GM19467 (cell line): ENCODE measurements around the gene PIK3R6.

Experiments
- ATAC-seq: cut with Tn5 transposase; IDR thresholded peaks from one replicate; pipeline ENCODE4 v1.9.1; 2021; ENCODE audit warnings: mild to moderate bottlenecking, moderate library complexity; ENCODE audit not compliant: unreplicated experiment

PIK3R6 gene

DNA sequence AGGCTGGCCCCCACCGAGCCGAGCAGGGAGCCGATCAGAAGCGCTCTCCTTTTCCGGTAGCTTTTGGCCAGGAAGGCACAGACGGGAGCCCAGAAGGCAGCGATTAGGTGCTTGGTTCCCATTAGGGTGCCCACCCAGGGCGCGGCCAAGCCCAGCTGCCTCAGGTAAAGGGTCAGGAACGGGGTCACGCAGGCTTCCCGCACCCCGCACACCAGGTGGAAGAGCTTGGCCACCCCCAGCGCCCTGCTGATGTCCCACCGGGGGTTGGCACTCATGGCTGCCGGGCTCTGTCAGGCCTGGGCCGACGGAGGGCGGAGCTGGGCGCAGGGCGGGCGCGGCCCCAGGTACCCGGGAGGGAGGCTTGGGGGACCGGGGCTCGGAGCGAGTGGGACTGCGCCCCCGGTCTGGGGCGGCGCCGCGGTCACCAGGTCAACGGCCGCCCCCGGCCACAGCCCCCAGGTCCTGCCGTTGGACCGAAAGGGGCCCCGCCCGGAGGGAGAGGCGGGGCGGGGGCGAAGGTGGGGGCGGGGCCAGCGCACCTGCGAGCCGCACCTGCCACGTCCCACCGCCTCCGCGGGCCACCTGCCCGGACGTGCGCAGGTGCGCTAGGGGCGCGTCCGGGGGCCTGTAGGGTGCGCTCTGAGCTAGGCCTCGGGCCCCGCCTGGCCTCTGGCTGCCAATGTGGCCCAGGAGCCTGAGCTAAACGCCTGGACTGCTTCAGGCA is 68.5 kb downstream of the PIK3R6 start, which contains the start of gene MFSD6L:
Gene MFSD6L, minus strand, starts transcription at position 520 of the 724 bp plus-strand sequence. Its CDS starts 245 bp downstream, at position 275.
- no peak for ATAC-seq

DNA sequence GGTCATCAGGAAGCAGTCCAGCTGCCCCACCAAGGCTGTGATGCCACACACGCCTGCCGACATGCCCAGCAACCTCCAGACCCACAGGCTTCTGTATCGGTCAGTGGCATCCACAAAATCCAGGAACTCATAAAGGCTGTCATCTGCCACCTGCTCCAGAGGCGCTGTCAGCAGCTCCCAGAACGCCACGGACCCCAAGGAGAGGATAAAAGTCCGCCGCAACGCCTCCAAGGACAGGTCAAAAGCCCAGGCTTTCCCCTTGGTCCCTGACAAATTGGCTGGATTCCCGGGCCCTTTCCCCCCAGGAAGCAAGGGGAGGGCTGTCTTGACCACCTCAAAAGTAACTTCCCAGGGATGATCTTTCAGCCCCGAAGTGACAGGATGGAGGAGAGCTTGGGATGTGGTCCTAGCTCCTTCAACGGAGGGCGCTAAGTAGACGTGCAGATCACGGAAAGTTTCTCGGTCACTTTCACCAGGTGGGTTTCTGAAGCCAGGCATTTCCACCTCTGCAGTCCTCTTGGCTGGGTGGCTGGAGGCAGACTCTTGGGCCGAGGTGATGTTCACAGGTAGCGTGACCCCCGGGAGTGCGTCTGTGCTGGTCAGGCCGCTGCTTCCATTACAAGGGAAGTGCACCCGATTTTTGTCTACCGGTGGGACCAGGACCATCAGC is 69.2 kb downstream of the PIK3R6 start:
- ATAC-seq, result no peak

DNA sequence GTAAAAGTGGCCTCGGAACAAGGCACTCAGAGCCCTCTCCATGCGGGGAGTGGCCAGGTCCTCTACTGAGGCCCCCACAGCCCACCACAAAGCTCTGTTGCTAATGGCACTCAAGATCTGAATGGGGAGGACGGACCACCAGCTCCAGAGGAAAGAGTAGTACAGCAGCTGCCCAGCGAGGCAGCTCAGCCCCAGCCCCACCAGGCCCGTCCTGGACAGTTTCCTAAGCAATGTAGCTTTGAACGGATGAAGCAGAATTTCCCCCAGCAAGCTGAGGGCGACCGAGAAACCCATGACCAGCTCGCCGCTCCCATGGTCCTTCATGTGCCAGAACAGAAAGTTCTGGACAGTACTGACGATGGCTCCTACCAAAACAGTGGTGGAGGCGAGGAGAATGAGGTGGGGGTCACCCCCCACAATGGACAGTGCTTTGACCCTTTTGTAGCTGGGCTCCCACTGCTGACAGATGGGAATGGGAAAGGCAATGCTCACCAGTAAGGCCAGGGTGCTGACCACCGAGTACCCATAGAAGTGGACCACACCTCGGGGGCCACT is 69.8 kb downstream of the PIK3R6 start:
- ATAC-seq, result no peak

DNA sequence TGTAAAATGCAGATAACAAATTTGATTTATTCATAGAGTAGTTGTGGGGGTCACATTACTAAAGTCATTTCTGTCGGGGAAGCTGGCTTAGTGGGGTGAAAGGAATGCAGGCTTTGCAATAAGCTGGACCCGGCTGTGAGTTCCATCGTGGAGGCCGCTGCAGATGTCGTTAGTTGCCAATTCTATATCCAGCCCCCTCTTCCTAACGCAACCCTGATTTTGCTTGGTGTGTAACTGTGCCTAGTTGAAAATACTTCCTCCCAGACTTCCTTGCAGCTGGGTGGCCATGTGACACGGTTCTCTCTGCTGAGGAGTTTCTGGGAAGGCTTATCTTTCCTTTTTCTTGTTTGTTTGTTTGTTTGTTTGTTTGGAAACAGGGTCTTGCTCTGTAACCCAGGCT is 72.8 kb downstream of the PIK3R6 start:
- ATAC-seq, result no peak

DNA sequence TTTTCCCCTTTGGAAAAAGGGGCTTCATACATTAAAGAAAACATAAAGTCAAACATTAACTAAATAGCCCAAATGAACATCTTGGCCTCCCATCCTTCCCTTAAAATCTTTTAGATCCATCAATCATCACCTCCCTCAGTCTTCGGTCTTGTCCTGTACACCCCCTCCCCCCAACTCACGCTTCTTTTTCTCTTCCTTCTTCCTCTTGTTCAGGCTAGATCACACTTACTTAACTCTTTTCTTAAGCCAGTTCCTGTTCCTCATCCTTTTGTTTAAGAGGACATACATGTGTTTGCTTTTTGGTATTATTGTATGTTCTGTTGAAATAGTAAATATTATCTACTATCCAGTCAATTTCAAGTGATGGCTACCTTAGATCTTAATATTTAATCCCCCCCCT is 73.8 kb downstream of the PIK3R6 start:
- no peak for ATAC-seq

DNA sequence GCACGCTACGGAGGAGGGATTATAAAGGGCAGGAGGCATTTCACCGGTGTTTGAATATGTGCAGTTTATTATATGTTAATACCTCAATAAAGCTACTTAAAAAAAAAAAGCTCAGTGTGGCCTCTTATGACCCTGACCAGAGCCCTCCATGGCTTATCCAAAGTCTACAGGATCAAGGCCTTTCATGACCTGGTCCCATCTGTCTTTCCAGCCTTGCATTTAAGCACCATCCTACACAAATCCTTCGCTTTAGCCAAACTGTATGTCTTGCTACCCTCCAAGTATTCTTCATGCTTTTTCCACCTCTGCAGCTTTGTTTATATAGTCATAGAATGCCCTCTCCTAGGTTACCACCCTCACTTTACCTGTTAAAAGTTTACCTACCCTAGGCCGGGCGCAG is 74.8 kb downstream of the PIK3R6 start:
- no peak for ATAC-seq

DNA sequence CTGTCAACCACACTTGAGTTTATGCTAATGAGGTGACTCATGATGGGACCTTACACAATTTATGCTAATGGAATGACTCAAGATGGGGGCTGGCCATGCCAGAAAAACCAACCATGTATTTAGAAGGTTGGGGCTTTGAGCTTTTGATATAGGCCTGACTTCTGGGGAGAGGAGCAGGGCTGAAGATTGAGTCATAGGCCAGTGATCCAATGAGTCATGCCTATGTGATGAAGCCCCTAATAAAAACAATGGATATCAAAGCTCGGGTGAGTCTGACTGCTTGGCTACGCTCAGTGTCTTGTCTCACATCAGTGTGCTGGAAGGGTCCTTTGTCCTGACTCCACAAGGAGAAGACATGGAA is 75.6 kb downstream of the PIK3R6 start:
- ATAC-seq, result no peak

DNA sequence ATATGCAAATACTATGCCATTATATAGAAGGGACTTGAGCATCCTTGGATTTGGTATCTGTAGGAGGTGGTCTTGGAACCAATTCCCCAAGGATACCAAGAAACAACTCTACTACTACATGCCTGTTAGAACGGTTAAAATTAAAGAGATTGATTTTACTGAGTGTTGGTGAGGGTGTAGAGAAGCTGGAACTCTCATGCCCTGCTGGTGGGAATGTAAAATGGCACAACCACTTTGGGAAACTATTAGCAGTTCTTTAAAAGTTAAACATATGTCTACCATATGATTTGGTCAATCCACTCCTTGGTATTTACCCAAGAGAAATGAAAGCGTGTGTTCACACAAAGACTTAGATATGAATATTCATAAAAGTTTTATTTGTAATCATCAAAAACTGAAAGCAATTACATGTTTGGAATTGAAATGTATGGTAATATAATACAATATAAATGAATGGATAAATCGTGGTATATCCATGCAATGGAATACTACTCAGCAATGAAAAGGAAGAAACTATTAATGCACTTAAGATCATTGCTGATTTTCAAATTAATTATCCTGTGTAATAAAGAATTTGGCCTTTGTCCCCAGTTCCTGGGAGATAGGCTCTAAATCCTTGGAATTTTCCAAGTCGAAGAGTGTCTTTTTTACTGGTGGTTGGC is 76.1 kb downstream of the PIK3R6 start:
- no peak for ATAC-seq

DNA sequence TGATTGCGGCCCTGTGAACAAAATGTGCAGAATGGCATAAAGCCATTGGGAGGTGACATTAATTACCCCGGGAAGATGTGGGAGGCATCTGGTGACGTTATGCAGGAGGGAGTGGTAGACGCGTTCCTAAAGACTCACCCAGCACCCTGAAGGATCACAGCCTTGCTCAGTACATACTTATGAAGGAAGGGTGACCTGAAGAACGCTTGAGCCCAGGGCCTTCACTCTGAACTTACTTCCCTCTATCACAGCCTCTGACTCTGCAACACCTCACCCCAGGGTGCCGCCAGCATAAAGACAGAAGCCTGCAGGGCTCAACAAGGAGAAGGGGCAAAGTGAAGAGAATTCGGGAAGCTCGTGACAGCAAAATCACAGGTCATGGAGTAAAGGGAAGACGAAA is 77.7 kb downstream of the PIK3R6 start:
- ATAC-seq, result no peak

DNA sequence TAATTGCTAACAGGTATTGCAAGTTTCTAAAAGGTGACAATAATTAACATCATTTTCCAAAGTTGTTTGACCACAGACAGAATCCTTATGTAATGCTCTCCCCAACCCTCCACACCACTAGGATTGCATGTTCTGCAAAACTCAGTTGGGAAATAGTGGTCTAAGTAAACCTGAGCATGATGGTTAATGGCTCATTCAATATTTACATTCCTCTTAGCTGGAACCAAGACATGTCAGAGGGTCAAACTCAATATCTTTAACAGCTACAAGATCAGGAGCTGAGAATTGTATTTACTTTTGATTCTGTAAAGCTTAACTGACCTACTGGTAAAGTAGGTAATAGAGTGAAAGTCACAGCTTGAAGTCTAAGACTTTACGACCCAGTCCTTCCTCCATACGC is 78.5 kb downstream of the PIK3R6 start:
- ATAC-seq, result no peak

DNA sequence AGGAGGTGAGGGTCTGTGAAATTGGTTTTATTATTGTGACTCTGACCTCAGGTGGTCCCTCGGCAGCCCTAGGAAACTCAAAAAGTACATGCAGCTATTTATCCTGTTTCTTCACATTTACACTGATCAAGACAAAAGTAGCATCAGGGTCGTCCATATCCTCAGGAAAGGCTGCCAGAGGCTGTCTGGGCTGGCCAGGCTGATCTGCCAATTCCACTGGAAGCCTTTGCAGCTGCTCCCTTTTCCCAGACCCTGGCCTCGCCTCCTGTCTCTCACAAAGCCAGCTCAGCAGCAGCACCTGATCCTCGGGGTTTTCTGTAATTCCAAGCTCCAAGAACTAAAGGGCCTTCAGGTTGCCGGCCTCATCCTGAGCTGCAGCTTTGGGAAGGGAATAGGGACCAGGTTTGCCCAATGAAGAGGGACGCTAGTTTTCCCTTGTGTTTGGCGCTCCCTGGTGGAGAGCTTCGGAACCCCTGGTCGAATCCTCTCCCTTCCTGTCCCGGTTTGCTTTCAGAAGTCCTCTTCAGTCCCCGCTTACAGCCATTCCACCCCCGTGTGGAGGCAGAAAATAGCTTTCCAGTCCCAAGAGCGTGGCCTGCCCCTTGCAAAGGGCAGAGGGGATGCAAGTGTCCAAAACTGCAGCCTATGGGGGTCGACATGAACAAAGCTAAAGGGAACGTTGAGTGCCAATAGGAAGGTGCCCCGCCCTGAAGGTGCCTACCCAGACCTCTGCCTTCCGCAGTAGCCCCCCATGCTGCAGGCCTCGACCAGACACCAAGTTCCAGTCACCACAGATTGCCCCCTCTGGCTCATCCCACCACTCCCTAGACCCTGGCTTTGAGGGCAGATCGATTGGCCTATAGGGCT is 81.7 kb downstream of the PIK3R6 start:
- ATAC-seq, result no peak

DNA sequence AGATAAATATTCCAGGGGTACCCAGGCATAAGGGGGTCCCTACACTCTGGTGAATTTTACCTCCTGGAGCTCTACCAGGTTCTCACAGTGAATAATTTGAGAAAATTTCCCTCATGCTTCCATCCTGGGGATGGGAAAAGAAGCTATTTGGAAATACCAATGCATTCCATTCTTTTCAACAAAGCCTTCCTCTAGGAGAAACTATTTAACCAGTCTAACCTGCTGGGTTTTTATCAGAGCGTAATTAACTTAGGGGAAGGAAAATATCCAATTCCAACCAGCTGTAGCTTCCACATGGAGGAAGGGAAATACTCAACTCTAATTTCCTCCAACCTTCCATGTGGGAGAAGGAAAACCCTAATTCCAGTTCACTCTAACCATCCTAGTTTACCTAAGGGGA is 85.3 kb downstream of the PIK3R6 start:
- no peak for ATAC-seq

DNA sequence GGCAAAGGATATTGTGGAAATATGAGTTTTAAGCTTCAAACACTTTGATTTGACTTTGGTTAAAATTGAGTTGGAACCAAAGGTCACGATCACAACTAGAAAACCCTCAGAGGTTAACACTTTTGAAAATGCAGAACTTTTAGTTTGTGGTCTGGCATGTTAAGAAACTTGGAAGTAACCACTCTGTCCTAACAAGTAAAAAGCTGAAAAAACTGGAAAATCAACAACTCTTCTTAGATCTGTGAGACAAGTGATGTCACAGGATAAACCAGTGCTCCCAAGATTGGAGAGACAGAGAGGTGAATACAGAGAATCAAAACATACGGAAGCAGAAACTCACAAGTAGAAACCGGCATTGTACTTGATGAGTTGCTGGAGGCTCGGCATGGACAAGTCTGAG is 85.7 kb downstream of the PIK3R6 start:
- ATAC-seq, result no peak

DNA sequence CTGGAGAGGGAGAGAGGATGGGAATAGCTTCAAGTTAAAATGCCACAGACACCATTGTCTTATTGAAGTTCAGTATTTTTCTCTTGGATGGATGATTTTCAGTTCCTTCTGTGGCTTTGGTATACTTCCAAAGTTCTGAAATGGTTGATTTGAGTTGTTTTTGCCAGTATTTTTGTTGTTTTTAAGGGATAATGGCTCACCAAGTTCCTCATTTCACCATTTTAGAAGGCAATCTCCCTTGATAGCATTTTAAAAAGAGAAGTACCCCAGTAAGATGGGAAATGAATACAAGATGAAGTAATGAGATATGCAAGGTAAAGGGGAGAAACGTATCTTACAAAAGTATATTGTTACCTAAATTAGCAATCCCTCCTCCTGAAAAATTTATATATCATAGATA is 90.6 kb downstream of the PIK3R6 start:
- ATAC-seq, result no peak

DNA sequence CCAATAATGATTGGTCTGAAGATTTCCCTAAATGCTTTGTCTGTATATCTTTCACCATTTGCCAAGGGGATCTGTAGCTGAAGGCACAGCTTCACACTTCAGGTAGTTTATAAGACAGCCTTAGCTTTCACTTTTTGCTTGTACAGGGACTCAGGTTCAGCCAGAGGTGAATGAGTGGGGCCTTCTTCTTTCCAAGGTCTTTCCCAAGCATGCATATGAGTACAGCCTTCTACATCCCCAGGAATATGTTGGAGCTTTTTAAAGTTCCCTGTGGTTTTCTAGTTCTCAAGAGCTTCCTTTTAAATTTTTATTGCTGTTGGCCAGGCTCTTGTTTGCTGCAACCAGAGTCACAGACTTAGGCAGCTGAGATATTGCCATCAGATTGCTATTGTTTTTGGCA is 91.2 kb downstream of the PIK3R6 start:
- ATAC-seq, result no peak

DNA sequence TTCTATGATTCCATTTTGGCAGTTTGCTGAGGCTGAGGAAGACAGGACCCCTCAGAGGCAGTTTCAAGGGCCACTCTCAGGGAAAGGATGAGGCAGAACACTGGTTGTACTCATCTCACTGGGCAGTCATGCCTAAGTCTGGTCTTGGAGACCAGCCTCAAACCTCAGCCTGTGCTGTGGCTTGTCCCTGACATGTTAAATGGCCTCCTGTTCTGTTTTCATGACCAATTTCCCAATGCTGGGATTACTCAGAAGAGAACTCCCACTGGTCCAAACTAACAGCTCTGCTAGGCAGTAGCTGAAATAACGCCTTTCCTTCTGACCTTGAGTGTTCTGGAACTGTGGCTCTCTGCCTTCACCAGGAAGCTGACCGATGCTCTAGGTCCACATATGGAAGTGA is 100.7 kb downstream of the PIK3R6 start:
- no peak for ATAC-seq

DNA sequence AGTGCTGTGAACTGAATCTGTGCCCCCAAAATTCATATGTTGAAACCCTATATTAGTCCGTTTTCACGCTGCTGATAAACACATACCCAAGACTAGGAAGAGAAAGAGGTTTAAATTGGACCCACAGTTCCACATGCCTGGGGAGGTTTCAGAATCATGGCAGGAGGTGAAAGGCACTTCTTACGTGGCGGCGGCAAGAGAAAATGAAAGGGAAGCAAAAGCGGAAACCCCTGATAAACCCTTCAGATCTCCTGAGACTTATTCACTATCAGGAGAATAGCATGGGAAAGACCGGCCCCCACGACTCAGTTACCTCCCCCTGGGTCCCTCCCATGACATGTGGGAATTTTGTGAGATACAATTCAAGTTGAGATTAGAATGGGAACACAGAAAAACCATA is 105.5 kb downstream of the PIK3R6 start:
- no peak for ATAC-seq

DNA sequence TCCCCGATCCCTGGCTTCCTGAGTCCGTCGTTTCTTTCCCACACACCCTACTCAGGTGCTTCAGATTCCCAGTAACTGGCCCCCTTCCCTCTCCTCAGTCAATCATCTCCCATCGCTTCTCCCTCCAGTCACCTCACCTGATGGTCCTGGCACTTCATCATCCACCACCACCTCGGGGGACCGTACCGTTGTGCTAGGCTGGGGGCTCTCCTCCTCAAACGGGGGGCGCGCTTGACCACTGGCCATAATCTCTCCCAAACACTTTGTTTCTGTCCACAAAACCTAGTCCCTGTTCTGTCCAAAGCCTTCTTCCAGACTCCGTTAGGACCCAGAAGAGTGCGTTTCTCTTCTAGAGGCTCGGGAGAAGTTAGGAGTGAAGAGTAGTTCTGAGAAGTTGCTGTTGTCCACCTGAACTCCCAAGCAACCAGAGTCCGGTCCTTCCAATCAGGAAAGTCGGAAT is 109.3 kb downstream of the PIK3R6 start, which contains the start of gene SPDYE4:
Gene SPDYE4, minus strand, starts transcription at position 410 of the 460 bp plus-strand sequence. Its CDS starts 164 bp downstream, at position 246.
- ATAC-seq, result no peak

DNA sequence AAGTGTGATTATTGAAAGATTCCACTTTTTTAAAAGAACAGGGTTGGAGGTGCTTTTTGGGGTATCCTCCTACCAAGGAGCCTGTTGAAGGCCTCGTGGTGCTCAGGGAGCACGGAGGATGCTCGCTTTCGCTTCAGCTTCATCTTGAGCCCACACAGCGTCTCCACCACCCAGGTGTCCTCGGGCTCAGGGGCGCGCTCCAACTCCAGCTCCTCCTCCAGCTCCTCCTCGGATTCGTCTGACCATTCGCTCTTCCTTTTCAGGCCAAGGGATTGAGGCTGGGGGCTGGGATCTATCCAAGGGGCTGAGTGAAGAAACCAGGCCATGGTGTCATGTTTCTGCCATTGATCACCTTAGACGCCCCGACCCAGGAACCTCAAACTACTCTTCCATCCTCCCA is 110.3 kb downstream of the PIK3R6 start:
- ATAC-seq, result no peak

DNA sequence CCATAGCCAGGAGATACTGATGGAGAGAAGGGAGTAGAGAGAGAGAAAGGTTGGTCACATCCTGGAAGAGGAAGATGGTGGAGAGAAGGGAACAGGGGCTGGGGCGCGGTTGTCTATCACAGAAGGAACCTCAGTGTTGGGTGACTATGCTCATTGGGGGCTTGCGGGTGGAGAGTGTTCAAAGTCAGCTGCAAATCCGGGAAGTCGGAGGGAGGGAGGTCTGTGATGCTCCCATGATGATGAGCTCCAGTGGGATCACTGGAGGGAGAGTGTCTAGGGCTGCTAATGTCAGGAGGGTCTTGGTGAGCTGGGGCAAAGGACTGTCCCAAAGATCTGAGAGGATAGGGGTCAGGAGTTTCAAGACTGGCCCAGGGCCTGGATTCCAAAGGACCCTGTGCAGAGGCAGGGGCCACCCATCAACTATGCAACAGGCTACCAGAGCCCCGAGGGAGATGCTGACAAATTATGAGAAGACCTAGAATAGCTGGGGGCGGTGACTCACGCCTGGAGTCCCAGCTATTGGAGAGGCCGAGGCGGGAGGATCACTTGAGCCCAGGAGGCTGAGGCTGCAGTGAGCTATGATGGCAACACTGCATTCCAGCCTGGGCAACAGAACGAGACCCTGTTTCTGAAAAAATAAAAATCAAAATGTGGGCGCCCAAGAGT is 111.8 kb downstream of the PIK3R6 start:
- no peak for ATAC-seq
